Peyer's patch (tissue), 4 donors: Measurements from ENCODE around the gene ECPAS. TPM values are rescaled to one million over a fixed set of nuclear protein-coding genes. Genes with fewer than 3 reads are reported as not detected.

Source experiments
- DNase-seq, 3 donors: peaks; one replicate each; pipeline ENCODE4 v3.0.0-alpha.2; 2017 to 2019
- H3K27ac ChIP-seq, 4 donors: fragments of 200-600 bp; sonication (generic); one replicate each; pipeline ENCODE4 v1.5.1; 2016 to 2019
- H3K27me3 ChIP-seq, 2 donors: fragments of 200-600 bp; sonication (generic); one replicate each; pipeline ENCODE4 v1.5.1; 2019
- H3K36me3 ChIP-seq, 3 donors: fragments of 200-600 bp; sonication (generic); one replicate each; pipeline ENCODE4 v1.5.1; 2016 to 2019
- H3K4me1 ChIP-seq, 4 donors: fragments of 200-600 bp; sonication (generic); one replicate each; pipeline ENCODE4 v1.5.1; 2016 to 2019
- H3K4me3 ChIP-seq, 4 donors: fragments of 200-600 bp; sonication (generic); 1 replicate in 3 of 4; 2 replicates in 1 of 4; pipeline ENCODE4 v1.5.1; 2016 to 2019; ENCODE audit warnings: mild to moderate bottlenecking in 1 of 4
- H3K9me3 ChIP-seq, 4 donors: fragments of 200-600 bp; sonication (generic); one replicate each; pipeline ENCODE4 v1.5.1; 2016 to 2019; ENCODE audit warnings: mild to moderate bottlenecking in 1 of 4
- POLR2A ChIP-seq, 2 donors: fragments of 450-650 bp; IDR thresholded peaks; one replicate each; pipeline ENCODE4 v1.5.1; 2017; ENCODE audit warnings: antibody characterized with exemption in 2 of 2, mild to moderate bottlenecking in 2 of 2, moderate library complexity in 2 of 2
- total RNA-seq, 4 donors: library from RNA; depleted of rRNA; stranded (reverse); fragments of >200 nt; gene quantifications; one replicate each; pipeline ENCODE4 v1.1.0, GENCODE V29; 2016
- TF ChIP-seq, protein P1 (sequence below), 6 experiments: fragments of 450-650 bp in 4 of 6; fragments of 200-600 bp in 2 of 6; sonication (generic) in 1 of 6; IDR thresholded peaks; one replicate each; pipeline ENCODE4 v1.5.1; 2017 to 2019; ENCODE audit warnings: antibody characterized with exemption in 6 of 6, mild to moderate bottlenecking in 3 of 6, moderate library complexity in 1 of 6

Gene ECPAS
- 100 to 1,000 TPM; 108 to 179 (median 133) TPM for total RNA-seq

DNA sequence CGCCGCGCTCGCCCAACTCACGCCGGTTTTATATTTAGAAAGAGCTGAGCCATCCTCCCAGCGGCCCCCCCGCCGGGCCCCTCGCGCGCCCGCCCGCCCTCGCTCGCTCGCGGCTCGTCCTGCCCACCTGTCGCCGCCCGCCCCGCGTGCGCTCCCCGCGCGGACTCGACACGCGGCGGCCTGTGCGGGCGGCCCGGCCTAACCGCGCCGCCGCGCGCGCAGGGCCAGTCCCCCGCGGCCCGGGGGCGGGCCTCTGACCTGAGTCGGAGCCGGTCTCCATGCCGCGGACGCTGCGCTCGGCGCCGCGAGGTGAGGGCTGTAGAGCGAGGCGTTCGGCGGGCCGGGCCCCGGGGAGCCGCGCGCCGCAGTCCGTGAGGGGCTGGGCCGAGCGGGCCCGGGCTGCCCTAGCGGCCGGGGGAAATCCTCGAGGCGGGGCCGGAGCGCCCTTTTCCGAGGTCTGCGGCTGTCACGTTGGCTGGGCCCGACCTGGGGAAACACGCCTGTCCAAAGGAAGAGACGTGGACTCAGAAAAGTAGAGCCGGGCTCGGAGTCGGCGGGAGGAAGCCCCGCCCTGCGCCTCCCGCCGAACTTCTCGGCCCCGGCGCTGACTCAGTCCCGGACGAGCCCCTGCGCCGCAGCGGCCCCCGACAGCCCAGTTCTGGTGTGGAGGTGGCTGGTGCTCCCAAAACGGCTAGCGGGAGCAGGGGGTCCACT lies at the start of gene ECPAS:
Gene ECPAS, minus strand, starts transcription at position 526 of the 714 bp plus-strand sequence. CDS start 11,465 bp downstream, outside the sequence.
- no peaks in the 10 kb centered on the region for H3K27me3 ChIP-seq
- H3K4me3 ChIP-seq: peak within 1 kb of the TSS; percentile 82 to 98 (median 92)
- no peaks in the 10 kb centered on the region for H3K36me3 ChIP-seq
- H3K27ac ChIP-seq: peak within 1 kb of the TSS; percentile 96 to 99 (median 98)
- DNase-seq: peak; percentile 65 to 89 (median 87)
- no peaks in the 10 kb centered on the region for H3K9me3 ChIP-seq
- TF ChIP-seq, protein P1, sequence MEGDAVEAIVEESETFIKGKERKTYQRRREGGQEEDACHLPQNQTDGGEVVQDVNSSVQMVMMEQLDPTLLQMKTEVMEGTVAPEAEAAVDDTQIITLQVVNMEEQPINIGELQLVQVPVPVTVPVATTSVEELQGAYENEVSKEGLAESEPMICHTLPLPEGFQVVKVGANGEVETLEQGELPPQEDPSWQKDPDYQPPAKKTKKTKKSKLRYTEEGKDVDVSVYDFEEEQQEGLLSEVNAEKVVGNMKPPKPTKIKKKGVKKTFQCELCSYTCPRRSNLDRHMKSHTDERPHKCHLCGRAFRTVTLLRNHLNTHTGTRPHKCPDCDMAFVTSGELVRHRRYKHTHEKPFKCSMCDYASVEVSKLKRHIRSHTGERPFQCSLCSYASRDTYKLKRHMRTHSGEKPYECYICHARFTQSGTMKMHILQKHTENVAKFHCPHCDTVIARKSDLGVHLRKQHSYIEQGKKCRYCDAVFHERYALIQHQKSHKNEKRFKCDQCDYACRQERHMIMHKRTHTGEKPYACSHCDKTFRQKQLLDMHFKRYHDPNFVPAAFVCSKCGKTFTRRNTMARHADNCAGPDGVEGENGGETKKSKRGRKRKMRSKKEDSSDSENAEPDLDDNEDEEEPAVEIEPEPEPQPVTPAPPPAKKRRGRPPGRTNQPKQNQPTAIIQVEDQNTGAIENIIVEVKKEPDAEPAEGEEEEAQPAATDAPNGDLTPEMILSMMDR (IDR thresholded peaks at IDR 0.05): peak in 2 of 6 experiments; percentile 16 to 29
- TF ChIP-seq POLR2A (IDR thresholded peaks at IDR 0.05): peak; percentile 41 to 60
- peaks cover 0 to 6% (median 0%) of the 10 kb centered on the region in 4 donors for H3K4me1 ChIP-seq

GRCh38 chr9:111533099-111533790 lies 49.1 kb upstream of the ECPAS start:
- Histone ChIP-seq H3K4me3 (no peak overlapping the region), H3K36me3 (peaks cover 0 to 35% (median 0%) of the 10 kb centered on the region in 3 donors), H3K27ac (no peak overlapping the region), H3K9me3 (peaks cover 0 to 13% (median 4%) of the 10 kb centered on the region in 4 donors), H3K27me3 (no peaks in the 10 kb centered on the region), H3K4me1 (no peaks in the 10 kb centered on the region)
- no peak for TF ChIP-seq POLR2A (IDR thresholded peaks at IDR 0.05)
- TF ChIP-seq, protein P1 (IDR thresholded peaks at IDR 0.05): no peak
- no peak for DNase-seq

- TF ChIP-seq, protein P1 (IDR thresholded peaks at IDR 0.05): no peak
- TF ChIP-seq POLR2A (IDR thresholded peaks at IDR 0.05): no peak
- Histone ChIP-seq H3K27ac (no peak overlapping the region), H3K4me3 (no peak overlapping the region), H3K36me3 (peaks cover 0 to 26% (median 0%) of the 10 kb centered on the region in 3 donors), H3K9me3 (peaks cover 0 to 3% (median under 1%) of the 10 kb centered on the region in 4 donors), H3K27me3 (no peaks in the 10 kb centered on the region), H3K4me1 (no peaks in the 10 kb centered on the region)
- no peak for DNase-seq
Measured at GRCh38 chr9:111531716-111532115, 47.5 kb upstream of the ECPAS start.

DNA sequence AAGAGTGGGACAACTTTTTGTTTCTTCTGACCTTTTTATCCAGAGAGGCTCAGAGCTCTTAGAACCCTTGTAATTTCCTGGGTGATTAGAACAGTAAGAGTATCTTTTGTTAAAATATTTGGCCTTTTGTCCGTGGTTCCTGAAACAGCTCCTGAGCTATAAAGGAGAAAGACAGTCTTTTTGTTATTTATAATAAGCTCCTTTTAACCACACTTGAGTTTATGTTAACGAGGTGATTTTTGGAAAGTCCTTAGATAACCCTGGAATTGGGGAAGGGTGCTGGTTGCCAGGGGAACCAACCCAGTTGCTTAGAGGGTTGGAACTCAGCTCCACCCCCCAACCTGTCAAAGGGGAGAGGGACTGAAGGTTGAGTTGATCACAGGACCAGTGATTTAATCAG lies 45.6 kb upstream of the ECPAS start:
- no peak overlapping the region for H3K4me3 ChIP-seq
- peaks cover 0 to 12% (median 0%) of the 10 kb centered on the region in 3 donors for H3K36me3 ChIP-seq
- peaks cover 0 to 3% of the 10 kb centered on the region in 2 donors for H3K27me3 ChIP-seq
- no peak overlapping the region for H3K27ac ChIP-seq
- peaks cover 0 to 10% (median 0%) of the 10 kb centered on the region in 4 donors for H3K4me1 ChIP-seq
- TF ChIP-seq, protein P1 (IDR thresholded peaks at IDR 0.05): no peak
- no peak for TF ChIP-seq POLR2A (IDR thresholded peaks at IDR 0.05)
- DNase-seq: no peak
- H3K9me3 ChIP-seq: no peaks in the 10 kb centered on the region

DNA sequence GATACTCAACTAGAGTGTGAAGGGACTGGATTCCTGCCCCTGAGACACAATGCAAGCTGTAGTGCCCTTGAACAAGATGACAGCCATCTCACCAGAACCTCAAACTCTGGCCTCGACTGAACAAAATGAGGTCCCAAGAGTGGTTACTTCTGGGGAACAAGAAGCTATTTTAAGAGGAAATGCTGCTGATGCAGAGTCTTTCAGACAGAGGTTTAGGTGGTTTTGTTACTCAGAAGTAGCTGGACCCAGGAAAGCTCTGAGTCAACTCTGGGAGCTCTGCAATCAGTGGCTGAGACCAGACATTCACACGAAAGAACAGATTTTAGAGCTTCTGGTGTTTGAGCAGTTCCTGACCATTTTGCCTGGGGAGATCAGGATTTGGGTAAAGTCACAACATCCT lies 43.2 kb upstream of the ECPAS start:
- peaks cover 0 to 10% (median 0%) of the 10 kb centered on the region in 4 donors for H3K4me1 ChIP-seq
- H3K36me3 ChIP-seq: no peaks in the 10 kb centered on the region
- DNase-seq: no peak
- no peaks in the 10 kb centered on the region for H3K9me3 ChIP-seq
- no peak overlapping the region for H3K27ac ChIP-seq
- H3K4me3 ChIP-seq: no peak overlapping the region
- peaks cover 0 to 3% of the 10 kb centered on the region in 2 donors for H3K27me3 ChIP-seq
- TF ChIP-seq, protein P1 (IDR thresholded peaks at IDR 0.05): no peak
- TF ChIP-seq POLR2A (IDR thresholded peaks at IDR 0.05): no peak
